A549 (cell line): ENCODE data around the gene PRICKLE4.

Experiments
- JUNB ChIP-seq: fragments of >200 bp; sonication (Bioruptor Twin); formaldehyde crosslinking; IDR thresholded peaks from 2 replicates; pipeline ENCODE4 v1.6.1; 2016
- POLR2A ChIP-seq: IDR thresholded peaks from 2 replicates; pipeline ENCODE4 v1.6.1; 2012; ENCODE audit warnings: mild to moderate bottlenecking, low read length
- TF ChIP-seq, protein P1 (sequence below): fragments of >200 bp; sonication (Bioruptor Twin); formaldehyde crosslinking; IDR thresholded peaks from 3 replicates; pipeline ENCODE4 v1.5.1; 2016
- TF ChIP-seq, protein P2 (sequence below): fragments of 450-650 bp; IDR thresholded peaks from 2 replicates; pipeline ENCODE4 v1.6.1; 2014; ENCODE audit warnings: antibody characterized with exemption

DNA sequence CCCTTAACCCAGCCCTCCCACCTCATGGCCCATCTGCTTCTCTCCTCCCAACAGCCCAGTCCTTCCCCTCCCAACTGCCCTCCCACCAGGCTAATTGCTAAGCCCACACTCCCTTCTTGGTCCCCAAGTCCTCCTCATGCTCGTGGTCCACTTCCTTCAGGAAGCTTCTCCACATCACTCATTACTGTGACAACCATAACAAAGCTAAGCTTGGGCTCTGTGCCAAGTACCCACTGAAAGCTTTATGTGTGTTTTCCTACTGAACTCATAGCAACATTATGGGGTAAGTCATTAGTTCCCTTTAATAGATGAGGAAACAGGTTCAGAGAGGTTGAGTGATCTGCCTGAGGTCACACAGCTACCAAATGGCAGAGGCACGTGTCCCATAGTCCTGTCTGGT is 17.1 kb upstream of the PRICKLE4 start:
- TF ChIP-seq, protein P1, sequence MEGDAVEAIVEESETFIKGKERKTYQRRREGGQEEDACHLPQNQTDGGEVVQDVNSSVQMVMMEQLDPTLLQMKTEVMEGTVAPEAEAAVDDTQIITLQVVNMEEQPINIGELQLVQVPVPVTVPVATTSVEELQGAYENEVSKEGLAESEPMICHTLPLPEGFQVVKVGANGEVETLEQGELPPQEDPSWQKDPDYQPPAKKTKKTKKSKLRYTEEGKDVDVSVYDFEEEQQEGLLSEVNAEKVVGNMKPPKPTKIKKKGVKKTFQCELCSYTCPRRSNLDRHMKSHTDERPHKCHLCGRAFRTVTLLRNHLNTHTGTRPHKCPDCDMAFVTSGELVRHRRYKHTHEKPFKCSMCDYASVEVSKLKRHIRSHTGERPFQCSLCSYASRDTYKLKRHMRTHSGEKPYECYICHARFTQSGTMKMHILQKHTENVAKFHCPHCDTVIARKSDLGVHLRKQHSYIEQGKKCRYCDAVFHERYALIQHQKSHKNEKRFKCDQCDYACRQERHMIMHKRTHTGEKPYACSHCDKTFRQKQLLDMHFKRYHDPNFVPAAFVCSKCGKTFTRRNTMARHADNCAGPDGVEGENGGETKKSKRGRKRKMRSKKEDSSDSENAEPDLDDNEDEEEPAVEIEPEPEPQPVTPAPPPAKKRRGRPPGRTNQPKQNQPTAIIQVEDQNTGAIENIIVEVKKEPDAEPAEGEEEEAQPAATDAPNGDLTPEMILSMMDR, result no peak
- no peak for TF ChIP-seq JUNB
- no peak for TF ChIP-seq POLR2A
- TF ChIP-seq, protein P2, sequence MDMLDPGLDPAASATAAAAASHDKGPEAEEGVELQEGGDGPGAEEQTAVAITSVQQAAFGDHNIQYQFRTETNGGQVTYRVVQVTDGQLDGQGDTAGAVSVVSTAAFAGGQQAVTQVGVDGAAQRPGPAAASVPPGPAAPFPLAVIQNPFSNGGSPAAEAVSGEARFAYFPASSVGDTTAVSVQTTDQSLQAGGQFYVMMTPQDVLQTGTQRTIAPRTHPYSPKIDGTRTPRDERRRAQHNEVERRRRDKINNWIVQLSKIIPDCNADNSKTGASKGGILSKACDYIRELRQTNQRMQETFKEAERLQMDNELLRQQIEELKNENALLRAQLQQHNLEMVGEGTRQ, result no peak
